Measurements from ENCODE around the gene RMND5A. TPM values are rescaled to one million over a fixed set of nuclear protein-coding genes. Genes with fewer than 3 reads are reported as not detected.

RMND5A gene
- polyA plus RNA-seq, 1 donor from 2014 or later: 36.3 TPM

DNA sequence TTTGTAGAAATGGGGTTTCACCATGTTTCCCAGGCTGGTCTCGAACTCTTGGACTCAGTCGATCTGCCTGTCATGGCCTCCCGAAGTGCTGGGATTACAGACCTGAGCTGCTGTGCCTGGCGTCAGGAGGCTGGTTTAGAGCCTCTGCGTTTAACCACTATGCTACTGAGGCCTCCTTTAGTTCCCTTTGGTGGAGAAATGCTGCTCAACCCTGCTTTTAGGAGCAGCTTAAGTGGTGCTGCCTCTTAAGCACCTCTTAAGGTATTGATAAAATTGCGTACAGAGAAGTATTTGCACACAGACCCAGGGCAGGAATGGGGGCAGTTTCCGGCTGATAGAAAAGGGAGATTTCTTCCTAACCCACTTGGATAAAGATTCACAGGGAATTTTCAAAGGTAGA, 62.7 kb downstream of the RMND5A start:
- Histone ChIP-seq H3F3A (ENCODE audit: insufficient read depth, low read length, poor library complexity, severe bottlenecking) (no peaks in the 10 kb centered on the region), H3K9me3 (ENCODE audit: low read length) (no peaks in the 10 kb centered on the region), H2AFZ (ENCODE audit: low read depth, low read length) (no peak overlapping the region), H3K4me3 (ENCODE audit: low read length) (no peak overlapping the region), H3K9ac (ENCODE audit: low read length) (no peak overlapping the region), H4K20me1 (ENCODE audit: insufficient read depth) (no peaks in the 10 kb centered on the region), H3K36me3 (ENCODE audit: insufficient read depth, low read length) (no peaks in the 10 kb centered on the region), H3K4me2 (ENCODE audit: low read length) (no peak overlapping the region), H3K27me3 (ENCODE audit: insufficient read depth, low read depth, low read length) (peaks cover 7% of the 10 kb centered on the region), H3K79me2 (replicated peaks; ENCODE audit: insufficient read depth, low read length) (no peaks in the 10 kb centered on the region), H3K27ac (ENCODE audit: low read length) (no peak overlapping the region), H3K9me2 (ENCODE audit: insufficient read depth, low read length) (no peaks in the 10 kb centered on the region)
- TF ChIP-seq RAD21 (conservative IDR thresholded peaks at IDR 0.05) (no peak), MXI1 (conservative IDR thresholded peaks at IDR 0.05; ENCODE audit: poor library complexity, severe bottlenecking) (no peak), TAF1 (IDR thresholded peaks at IDR 0.05; ENCODE audit: low read depth) (no peak), EZH2 (IDR thresholded peaks at IDR 0.05; ENCODE audit: borderline replicate concordance, insufficient read depth, low read length, poor library complexity, severe bottlenecking) (no peak), POLR2AphosphoS5 (IDR thresholded peaks at IDR 0.05) (no peak), SMC3 (conservative IDR thresholded peaks at IDR 0.05; ENCODE audit: poor library complexity) (no peak)
- TF ChIP-seq, protein P1, sequence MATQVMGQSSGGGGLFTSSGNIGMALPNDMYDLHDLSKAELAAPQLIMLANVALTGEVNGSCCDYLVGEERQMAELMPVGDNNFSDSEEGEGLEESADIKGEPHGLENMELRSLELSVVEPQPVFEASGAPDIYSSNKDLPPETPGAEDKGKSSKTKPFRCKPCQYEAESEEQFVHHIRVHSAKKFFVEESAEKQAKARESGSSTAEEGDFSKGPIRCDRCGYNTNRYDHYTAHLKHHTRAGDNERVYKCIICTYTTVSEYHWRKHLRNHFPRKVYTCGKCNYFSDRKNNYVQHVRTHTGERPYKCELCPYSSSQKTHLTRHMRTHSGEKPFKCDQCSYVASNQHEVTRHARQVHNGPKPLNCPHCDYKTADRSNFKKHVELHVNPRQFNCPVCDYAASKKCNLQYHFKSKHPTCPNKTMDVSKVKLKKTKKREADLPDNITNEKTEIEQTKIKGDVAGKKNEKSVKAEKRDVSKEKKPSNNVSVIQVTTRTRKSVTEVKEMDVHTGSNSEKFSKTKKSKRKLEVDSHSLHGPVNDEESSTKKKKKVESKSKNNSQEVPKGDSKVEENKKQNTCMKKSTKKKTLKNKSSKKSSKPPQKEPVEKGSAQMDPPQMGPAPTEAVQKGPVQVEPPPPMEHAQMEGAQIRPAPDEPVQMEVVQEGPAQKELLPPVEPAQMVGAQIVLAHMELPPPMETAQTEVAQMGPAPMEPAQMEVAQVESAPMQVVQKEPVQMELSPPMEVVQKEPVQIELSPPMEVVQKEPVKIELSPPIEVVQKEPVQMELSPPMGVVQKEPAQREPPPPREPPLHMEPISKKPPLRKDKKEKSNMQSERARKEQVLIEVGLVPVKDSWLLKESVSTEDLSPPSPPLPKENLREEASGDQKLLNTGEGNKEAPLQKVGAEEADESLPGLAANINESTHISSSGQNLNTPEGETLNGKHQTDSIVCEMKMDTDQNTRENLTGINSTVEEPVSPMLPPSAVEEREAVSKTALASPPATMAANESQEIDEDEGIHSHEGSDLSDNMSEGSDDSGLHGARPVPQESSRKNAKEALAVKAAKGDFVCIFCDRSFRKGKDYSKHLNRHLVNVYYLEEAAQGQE (IDR thresholded peaks at IDR 0.05; ENCODE audit: borderline replicate concordance): no peak
- TF ChIP-seq, protein P2, sequence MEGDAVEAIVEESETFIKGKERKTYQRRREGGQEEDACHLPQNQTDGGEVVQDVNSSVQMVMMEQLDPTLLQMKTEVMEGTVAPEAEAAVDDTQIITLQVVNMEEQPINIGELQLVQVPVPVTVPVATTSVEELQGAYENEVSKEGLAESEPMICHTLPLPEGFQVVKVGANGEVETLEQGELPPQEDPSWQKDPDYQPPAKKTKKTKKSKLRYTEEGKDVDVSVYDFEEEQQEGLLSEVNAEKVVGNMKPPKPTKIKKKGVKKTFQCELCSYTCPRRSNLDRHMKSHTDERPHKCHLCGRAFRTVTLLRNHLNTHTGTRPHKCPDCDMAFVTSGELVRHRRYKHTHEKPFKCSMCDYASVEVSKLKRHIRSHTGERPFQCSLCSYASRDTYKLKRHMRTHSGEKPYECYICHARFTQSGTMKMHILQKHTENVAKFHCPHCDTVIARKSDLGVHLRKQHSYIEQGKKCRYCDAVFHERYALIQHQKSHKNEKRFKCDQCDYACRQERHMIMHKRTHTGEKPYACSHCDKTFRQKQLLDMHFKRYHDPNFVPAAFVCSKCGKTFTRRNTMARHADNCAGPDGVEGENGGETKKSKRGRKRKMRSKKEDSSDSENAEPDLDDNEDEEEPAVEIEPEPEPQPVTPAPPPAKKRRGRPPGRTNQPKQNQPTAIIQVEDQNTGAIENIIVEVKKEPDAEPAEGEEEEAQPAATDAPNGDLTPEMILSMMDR (IDR thresholded peaks at IDR 0.05; ENCODE audit: poor library complexity, severe bottlenecking): no peak

- H3K27me3 ChIP-seq (ENCODE audit: insufficient read depth, low read depth, low read length): peaks cover 17% of the 10 kb centered on the region
- no peaks in the 10 kb centered on the region for H3K36me3 ChIP-seq (ENCODE audit: insufficient read depth, low read length)
- no peaks in the 10 kb centered on the region for H4K20me1 ChIP-seq (ENCODE audit: insufficient read depth)
- no peak overlapping the region for H3K4me3 ChIP-seq (ENCODE audit: low read length)
- H3K9me2 ChIP-seq (ENCODE audit: insufficient read depth, low read length): no peaks in the 10 kb centered on the region
- no peak overlapping the region for H3K4me2 ChIP-seq (ENCODE audit: low read length)
- H2AFZ ChIP-seq (ENCODE audit: low read depth, low read length): no peak overlapping the region
- no peaks in the 10 kb centered on the region for H3K9me3 ChIP-seq (ENCODE audit: low read length)
- no peaks in the 10 kb centered on the region for H3K79me2 ChIP-seq (replicated peaks; ENCODE audit: insufficient read depth, low read length)
- TF ChIP-seq POLR2AphosphoS5 (IDR thresholded peaks at IDR 0.05) (no peak), SMC3 (conservative IDR thresholded peaks at IDR 0.05; ENCODE audit: poor library complexity) (no peak), EP300 (conservative IDR thresholded peaks at IDR 0.05; ENCODE audit: poor library complexity, severe bottlenecking) (no peak), TAF1 (IDR thresholded peaks at IDR 0.05; ENCODE audit: low read depth) (no peak), EZH2 (IDR thresholded peaks at IDR 0.05; ENCODE audit: borderline replicate concordance, insufficient read depth, low read length, poor library complexity, severe bottlenecking) (no peak), MXI1 (conservative IDR thresholded peaks at IDR 0.05; ENCODE audit: poor library complexity, severe bottlenecking) (no peak), RAD21 (conservative IDR thresholded peaks at IDR 0.05) (no peak)
- TF ChIP-seq, protein P2 (IDR thresholded peaks at IDR 0.05; ENCODE audit: poor library complexity, severe bottlenecking): no peak
- TF ChIP-seq, protein P1 (IDR thresholded peaks at IDR 0.05; ENCODE audit: borderline replicate concordance): no peak
- no peak overlapping the region for H3K9ac ChIP-seq (ENCODE audit: low read length)
- H3K27ac ChIP-seq (ENCODE audit: low read length): no peak overlapping the region
- H3F3A ChIP-seq (ENCODE audit: insufficient read depth, low read length, poor library complexity, severe bottlenecking): no peaks in the 10 kb centered on the region
Measured at GRCh38 chr2:86783615-86784339, 63.7 kb downstream of the RMND5A start.

All from neural cell (in vitro differentiated cells).